A549 treated with DMSO at 1 μM for 4 hours (cell line): Measurements from ENCODE around the gene RAB44. TPM values are rescaled to one million over a fixed set of nuclear protein-coding genes. Genes with fewer than 3 reads are reported as not detected.

Experiments
- total RNA-seq: library from RNA; stranded (reverse); fragments of 200-300 nt; extraction: Qiagen RNA extraction; gene quantifications from 5 replicates; pipeline ENCODE4 v1.2.3, GENCODE V29; 2022; ENCODE audit warnings: low read depth

The RAB44 gene, protein sequence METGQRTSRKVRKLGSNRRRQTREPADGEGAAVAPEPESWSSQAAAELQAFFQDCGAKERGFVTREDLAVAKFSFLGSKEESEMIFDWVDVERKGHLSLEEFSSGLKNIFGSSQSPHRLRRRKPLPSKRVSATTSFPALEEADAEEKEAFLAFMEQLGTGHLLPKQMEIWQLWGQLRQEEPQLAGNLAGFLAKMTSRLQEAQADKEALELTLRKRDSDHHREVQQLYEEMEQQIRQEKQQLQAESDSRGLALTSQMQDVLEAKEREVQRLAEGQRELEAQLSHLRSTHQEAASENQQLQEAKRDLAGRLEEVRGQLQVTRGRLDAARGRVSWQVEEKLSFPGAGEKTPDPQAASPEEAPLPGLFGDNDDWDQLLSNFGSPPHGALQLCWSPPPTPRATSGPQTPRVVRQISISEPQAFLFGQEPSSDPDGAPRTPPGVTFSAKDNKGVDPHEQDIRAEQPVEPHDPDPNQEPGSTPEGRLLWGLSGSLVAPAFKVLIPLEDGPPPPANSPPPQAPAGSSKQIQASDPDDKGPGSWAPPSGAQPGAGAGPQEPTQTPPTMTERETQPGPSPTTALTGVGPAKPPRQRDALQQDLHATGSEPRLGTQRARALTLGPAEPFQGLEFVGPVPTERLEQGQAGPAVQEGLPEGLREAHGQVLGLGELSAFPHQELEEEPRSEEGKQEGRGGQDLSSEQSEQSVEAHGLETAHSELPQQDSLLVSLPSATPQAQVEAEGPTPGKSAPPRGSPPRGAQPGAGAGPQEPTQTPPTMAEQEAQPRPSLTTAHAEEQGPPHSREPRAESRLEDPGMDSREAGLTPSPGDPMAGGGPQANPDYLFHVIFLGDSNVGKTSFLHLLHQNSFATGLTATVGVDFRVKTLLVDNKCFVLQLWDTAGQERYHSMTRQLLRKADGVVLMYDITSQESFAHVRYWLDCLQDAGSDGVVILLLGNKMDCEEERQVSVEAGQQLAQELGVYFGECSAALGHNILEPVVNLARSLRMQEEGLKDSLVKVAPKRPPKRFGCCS
- 0.02 to 0.05 TPM (median 0.03 TPM) in 3 of 5 replicates, not detected in the others for total RNA-seq

GRCh38 chr6:36697481-36697903 is at the start of gene RAB44:
Gene RAB44, plus strand, starts transcription at chr6:36697826. Its CDS starts 6,410 bp downstream, at chr6:36704236.

DNA sequence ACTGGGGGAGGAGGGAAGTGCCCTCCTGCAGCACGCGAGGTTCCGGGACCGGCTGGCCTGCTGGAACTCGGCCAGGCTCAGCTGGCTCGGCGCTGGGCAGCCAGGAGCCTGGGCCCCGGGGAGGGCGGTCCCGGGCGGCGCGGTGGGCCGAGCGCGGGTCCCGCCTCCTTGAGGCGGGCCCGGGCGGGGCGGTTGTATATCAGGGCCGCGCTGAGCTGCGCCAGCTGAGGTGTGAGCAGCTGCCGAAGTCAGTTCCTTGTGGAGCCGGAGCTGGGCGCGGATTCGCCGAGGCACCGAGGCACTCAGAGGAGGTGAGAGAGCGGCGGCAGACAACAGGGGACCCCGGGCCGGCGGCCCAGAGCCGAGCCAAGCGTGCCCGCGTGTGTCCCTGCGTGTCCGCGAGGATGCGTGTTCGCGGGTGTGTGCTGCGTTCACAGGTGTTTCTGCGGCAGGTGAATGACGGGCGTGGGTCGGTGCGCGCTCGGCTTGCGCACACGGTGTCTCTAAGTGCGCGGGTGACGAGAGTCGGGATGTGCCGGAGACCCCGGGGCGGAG is 19.1 kb upstream of the RAB44 start, which contains the start of gene CDKN1A:
CDKN1A (plus strand) TSS at position 227 of the 555 bp plus-strand sequence. CDS start 5,388 bp downstream, outside the sequence.

Other genes with a start within 250 kb of the RAB44 start
- 12.9 to 21.3 TPM (median 20.4 TPM) in 5 replicates for gene STK38, start 150.3 kb upstream of the RAB44 start, total RNA-seq
- 480 to 624 TPM (median 513 TPM) in 5 replicates for gene SRSF3, start 103.5 kb upstream of the RAB44 start, total RNA-seq
- gene CDKN1A, start 19.1 kb upstream of the RAB44 start, total RNA-seq: 168 to 258 TPM (median 214 TPM) in 5 replicates
- 0.06 to 0.15 TPM (median 0.11 TPM) in 5 replicates for gene CPNE5, start 141.6 kb downstream of the RAB44 start, total RNA-seq
- 44.9 to 48.6 TPM (median 45.8 TPM) in 5 replicates for gene PPIL1, start 177.0 kb downstream of the RAB44 start, total RNA-seq
- 15.5 to 20.5 TPM (median 18.5 TPM) in 5 replicates for gene C6orf89, start 188.1 kb downstream of the RAB44 start, total RNA-seq